H1 (cell line): ENCODE measurements around the gene EPG5. TPM values are rescaled to one million over a fixed set of nuclear protein-coding genes. Genes with fewer than 3 reads are reported as not detected.

Source experiments
- CTCF ChIA-PET: fragments of 300-600 bp; sonication (Branson Sonifier 250); formaldehyde crosslinking; loops from one replicate; lab custom pipeline; 2021; ENCODE audit not compliant: partially characterized antibody; lab: Charles Lee
- POLR2A ChIA-PET: fragments of 300-600 bp; sonication (Branson Sonifier 250); formaldehyde crosslinking; loops from one replicate; lab custom pipeline; 2021; ENCODE audit warnings: inconsistent platforms; ENCODE audit not compliant: partially characterized antibody; lab: Charles Lee
- DNase-seq, 2 experiments: peaks; one replicate each; pipeline versions ENCODE4 v3.0.0 to v3.0.0-alpha.2; 2010 to 2022; ENCODE audit warnings: low spot score in 2 of 2, low read depth in 1 of 2, mixed read lengths in 1 of 2
- FAIRE-seq: peaks from 2 replicates; lab custom pipeline; 2011; peaks lifted over from hg19 to GRCh38; lab: Jason Lieb, UNC
- H2AFZ ChIP-seq: 2 replicates; pipeline ENCODE4 v1.8.1; 2012; ENCODE audit warnings: low read length, inconsistent platforms
- H2AK5ac ChIP-seq: 2 replicates; pipeline ENCODE4 v1.6.1; 2013; ENCODE audit warnings: low read depth, low read length
- H2BK120ac ChIP-seq: replicated peaks from 2 replicates; pipeline ENCODE3; 2013; ENCODE audit warnings: low read depth, low read length, inconsistent platforms
- H2BK12ac ChIP-seq: 2 replicates; pipeline ENCODE4 v1.6.1; 2013; ENCODE audit warnings: low read depth, low read length
- H2BK15ac ChIP-seq: 2 replicates; pipeline ENCODE4 v1.6.1; 2013; ENCODE audit warnings: low read length
- H2BK20ac ChIP-seq: 2 replicates; pipeline ENCODE4 v1.6.1; 2013; ENCODE audit warnings: low read length
- H2BK5ac ChIP-seq: 2 replicates; pipeline ENCODE4 v1.6.1; 2013; ENCODE audit warnings: low read depth, low read length
- H3K14ac ChIP-seq: 2 replicates; pipeline ENCODE4 v1.6.1; 2013; ENCODE audit warnings: inconsistent platforms; ENCODE audit not compliant: insufficient read length
- H3K18ac ChIP-seq: 2 replicates; pipeline ENCODE4 v1.6.1; 2013; ENCODE audit warnings: low read length; ENCODE audit errors: extremely low read depth
- H3K23ac ChIP-seq: 2 replicates; pipeline ENCODE4 v1.6.1; 2013; ENCODE audit warnings: inconsistent platforms; ENCODE audit not compliant: insufficient read length
- H3K23me2 ChIP-seq: 2 replicates; pipeline ENCODE4 v1.6.1; 2013; ENCODE audit warnings: low read depth, low read length
- H3K27ac ChIP-seq: 2 replicates; pipeline ENCODE4 v1.6.1; 2011; ENCODE audit warnings: low read depth, low read length, inconsistent platforms
- H3K27me3 ChIP-seq, 4 experiments: replicated peaks in 1 of 4; 1 replicate in 1 of 4; 2 replicates in 3 of 4; pipeline versions ENCODE4 v1.6.1 to v1.8.1; 2011 to 2013; ENCODE audit warnings: low read length in 3 of 4, mild to moderate bottlenecking in 3 of 4, inconsistent platforms in 2 of 4, mixed read lengths in 2 of 4, moderate library complexity in 1 of 4; ENCODE audit not compliant: control insufficient read depth in 3 of 4, insufficient read depth in 3 of 4; ENCODE audit errors: extremely low read depth in 1 of 4
- H3K36me3 ChIP-seq, 4 experiments: 2 replicates each; pipeline versions ENCODE4 v1.6.1 to v1.8.1; 2011 to 2013; ENCODE audit warnings: mild to moderate bottlenecking in 4 of 4, low read length in 3 of 4, moderate library complexity in 2 of 4, control low read depth in 1 of 4, inconsistent platforms in 1 of 4; ENCODE audit not compliant: insufficient read depth in 4 of 4, control insufficient read depth in 2 of 4
- H3K4ac ChIP-seq: replicated peaks from 2 replicates; pipeline ENCODE3; 2013; ENCODE audit warnings: low read length, low read depth, mixed read lengths, inconsistent platforms; ENCODE audit not compliant: insufficient read length
- H3K4me1 ChIP-seq, 4 experiments: replicated peaks in 1 of 4; 1 replicate in 1 of 4; 2 replicates in 3 of 4; pipeline versions ENCODE4 v1.6.1 to v1.8.1; 2011 to 2013; ENCODE audit warnings: low read length in 3 of 4, inconsistent platforms in 2 of 4, mixed read lengths in 1 of 4; ENCODE audit not compliant: insufficient read depth in 4 of 4, control insufficient read depth in 3 of 4
- H3K4me2 ChIP-seq, 2 experiments: 2 replicates each; pipeline versions ENCODE4 v1.6.1 to v1.8.1; 2011 to 2013; ENCODE audit warnings: low read depth in 2 of 2, low read length in 2 of 2, control low read depth in 1 of 2, inconsistent platforms in 1 of 2, mild to moderate bottlenecking in 1 of 2; ENCODE audit not compliant: insufficient read depth in 1 of 2
- H3K4me3 ChIP-seq, 4 experiments: fragments of 200-600, 300-600 bp in 1 of 4; sonication (generic), shearing (Covaris generic), sonication (Bioruptor Twin) in 1 of 4; 2 replicates each; pipeline versions ENCODE4 v1.5.1 to v1.8.1; 2011 to 2016; ENCODE audit warnings: low read length in 4 of 4, low read depth in 3 of 4, control low read depth in 2 of 4, inconsistent platforms in 2 of 4, mild to moderate bottlenecking in 2 of 4, mixed read lengths in 1 of 4, moderate library complexity in 1 of 4; ENCODE audit not compliant: insufficient read depth in 2 of 4; ENCODE audit errors: extremely low read depth in 1 of 4
- H3K56ac ChIP-seq: replicated peaks from 2 replicates; pipeline ENCODE3; 2013; ENCODE audit warnings: low read depth, mild to moderate bottlenecking, mixed read lengths, low read length, inconsistent platforms; ENCODE audit not compliant: insufficient read length
- H3K79me1 ChIP-seq: 2 replicates; pipeline ENCODE4 v1.6.1; 2013; ENCODE audit warnings: low read depth, low read length, control low read depth
- H3K79me2 ChIP-seq, 2 experiments: 2 replicates each; pipeline versions ENCODE4 v1.6.1 to v1.8.1; 2012 to 2013; ENCODE audit warnings: low read length in 2 of 2, mild to moderate bottlenecking in 2 of 2, inconsistent platforms in 1 of 2; ENCODE audit not compliant: insufficient read depth in 2 of 2, control insufficient read depth in 1 of 2
- H3K9ac ChIP-seq, 4 experiments: replicated peaks in 1 of 4; 1 replicate in 1 of 4; 2 replicates in 3 of 4; pipeline versions ENCODE4 v1.6.1 to v1.8.1; 2011 to 2013; ENCODE audit warnings: low read depth in 3 of 4, low read length in 3 of 4, control low read depth in 2 of 4, mild to moderate bottlenecking in 2 of 4, moderate library complexity in 2 of 4, inconsistent platforms in 1 of 4; ENCODE audit errors: extremely low read depth in 1 of 4
- H3K9me3 ChIP-seq, 2 experiments: 2 replicates each; pipeline versions ENCODE4 v1.6.1 to v1.8.1; 2012 to 2013; ENCODE audit warnings: mild to moderate bottlenecking in 2 of 2, moderate library complexity in 2 of 2, control low read depth in 1 of 2, inconsistent platforms in 1 of 2, low read depth in 1 of 2, low read length in 1 of 2, mixed read lengths in 1 of 2; ENCODE audit not compliant: insufficient read depth in 2 of 2
- H4K20me1 ChIP-seq, 2 experiments: replicated peaks in 1 of 2; 2 replicates each; pipeline versions ENCODE3 to v1.8.1; 2011 to 2013; ENCODE audit warnings: inconsistent platforms in 2 of 2, low read length in 2 of 2, mild to moderate bottlenecking in 1 of 2; ENCODE audit not compliant: insufficient read depth in 2 of 2, control insufficient read depth in 1 of 2
- H4K5ac ChIP-seq: 2 replicates; pipeline ENCODE4 v1.6.1; 2013; ENCODE audit warnings: low read length, low read depth, mixed read lengths, inconsistent platforms; ENCODE audit not compliant: insufficient read length
- H4K8ac ChIP-seq: 2 replicates; pipeline ENCODE4 v1.8.0; 2013; ENCODE audit warnings: mild to moderate bottlenecking, moderate library complexity, low read length, inconsistent platforms; ENCODE audit not compliant: insufficient read depth; ENCODE audit errors: extremely low read depth
- H4K91ac ChIP-seq: replicated peaks from 2 replicates; pipeline ENCODE3; 2013; ENCODE audit warnings: low read length, mixed read lengths, inconsistent platforms; ENCODE audit not compliant: insufficient read length
- PHF8 ChIP-seq: fragments of 200-600 bp; sonication (generic); conservative IDR thresholded peaks from 2 replicates; pipeline ENCODE4 v1.7.1; 2012; ENCODE audit warnings: low read depth, mild to moderate bottlenecking, inconsistent platforms, low read length, moderate library complexity
- RXRA ChIP-seq: IDR thresholded peaks from 2 replicates; pipeline ENCODE4 v1.6.1; 2011; ENCODE audit warnings: low read depth, mild to moderate bottlenecking, low read length, moderate library complexity; ENCODE audit not compliant: insufficient read depth
- WGBS, 2 experiments: shearing (Covaris generic) in 1 of 2; methylation state at CpG; one replicate each; pipeline versions ENCODE4 v1.1.6 to v1.1.7; 2013 to 2015; ENCODE audit warnings: low lambda C conversion rate in 2 of 2, mixed read lengths in 2 of 2, inconsistent platforms in 1 of 2, low coverage in 1 of 2, missing lambda C conversion rate in 1 of 2; ENCODE audit not compliant: insufficient replicate concordance in 2 of 2, insufficient coverage in 1 of 2, insufficient read length in 1 of 2; ENCODE audit errors: extremely low coverage in 1 of 2, missing lambda C conversion rate in 1 of 2; 5-methylcytosine and 5-hydroxymethylcytosine counted together
- polyA plus RNA-seq, 7 experiments: library from polyadenylated mRNA; depleted of rRNA in 3 of 7; stranded (reverse) in 5 of 7; unstranded in 2 of 7; fragments of >200 nt in 5 of 7; fragments of 200-250 nt in 2 of 7; gene quantifications; 1 replicate in 5 of 7; 2 replicates in 1 of 7; 4 replicates in 1 of 7; pipeline versions ENCODE4 v1.2.1 to v1.2.3, GENCODE V29; 2011 to 2013; ENCODE audit warnings: missing spikeins in 2 of 7, mixed read lengths in 2 of 7
- total RNA-seq: library from RNA; stranded (reverse); fragmentation: NEBNext Ultra II Directional; extraction: Animal tissue kit (Norgen Biotek cat#: 25700); gene quantifications from 2 replicates; pipeline ENCODE4 v1.2.1, GENCODE V29; 2021

EPG5 gene
- total and polyA plus RNA-seq, 2 of the 8 experiments (the other 6 are each of a cell fraction or from before 2014, with no cell fraction given) = 14.1 to 18.3 TPM

- no peaks in the 10 kb centered on the region for H3K27me3 ChIP-seq
- H4K91ac ChIP-seq = no peak overlapping the region
- no peak for TF ChIP-seq PHF8
- TF ChIP-seq RXRA = no peak
- H3K4ac ChIP-seq = no peak overlapping the region
- no peak overlapping the region for H4K5ac ChIP-seq
- no peaks in the 10 kb centered on the region for H3K36me3 ChIP-seq
- POLR2A ChIA-PET = no interaction called here
- H3K79me2 ChIP-seq = no peaks in the 10 kb centered on the region
- H4K20me1 ChIP-seq = no peaks in the 10 kb centered on the region
- H2BK5ac ChIP-seq = no peak overlapping the region
- H3K9ac ChIP-seq = no peak overlapping the region
- no peak overlapping the region for H2BK12ac ChIP-seq
- no peak overlapping the region for H2BK15ac ChIP-seq
- H3K56ac ChIP-seq = no peak overlapping the region
- H3K4me2 ChIP-seq = no peak overlapping the region
- CTCF ChIA-PET = interaction anchor here (0.6 to 1.0 kb wide), 2 partner anchors 14 to 64 kb away, joined by 3 to 6 read pairs; no protein-coding TSS in a partner anchor
- H2BK20ac ChIP-seq = no peak overlapping the region
- H3K18ac ChIP-seq = no peak overlapping the region
- H3K4me1 ChIP-seq = peaks cover 0 to 4% (median 0%) of the 10 kb centered on the region in 4 experiments; a peak in 1 of 7 replicates
- 95% methylated on average over 3 of the region's 3 CpGs; no CpG with 5 or more reads in 1 of the 2 experiments for WGBS, 2 experiments
- H3K23me2 ChIP-seq = no peaks in the 10 kb centered on the region
- no peak overlapping the region for H2AK5ac ChIP-seq
- no peak overlapping the region for H3K23ac ChIP-seq
- H3K9me3 ChIP-seq = no peaks in the 10 kb centered on the region; a peak in 1 of 4 replicates
- no peak overlapping the region for H3K27ac ChIP-seq
- no peak overlapping the region for H2AFZ ChIP-seq
- H4K8ac ChIP-seq = no peak overlapping the region
- H2BK120ac ChIP-seq = no peak overlapping the region
- H3K79me1 ChIP-seq = no peaks in the 10 kb centered on the region
- no peak for FAIRE-seq
- no peak overlapping the region for H3K4me3 ChIP-seq
- no peak overlapping the region for H3K14ac ChIP-seq
- no peak for DNase-seq
These were observed 32.4 kb upstream of the EPG5 start for GRCh38 chr18:45999536-45999935.
